Articular chondrocyte of knee joint (primary cell): Measurements from ENCODE around the gene CRB3. TPM values are rescaled to one million over a fixed set of nuclear protein-coding genes. Genes with fewer than 3 reads are reported as not detected.

ENCODE experiments used
- small RNA-seq: library from RNA; depleted of rRNA; stranded (forward); fragments of <200 nt; gene quantifications from one replicate; pipeline ENCODE3, GENCODE V24; 2012
- total RNA-seq: library from RNA; depleted of rRNA; stranded (reverse); fragments of >200 nt; gene quantifications from 2 replicates; pipeline ENCODE4 v1.2.3, GENCODE V29; 2012

CRB3 gene, protein sequence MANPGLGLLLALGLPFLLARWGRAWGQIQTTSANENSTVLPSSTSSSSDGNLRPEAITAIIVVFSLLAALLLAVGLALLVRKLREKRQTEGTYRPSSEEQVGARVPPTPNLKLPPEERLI
- total RNA-seq, result 0.32 TPM in 1 of 2 replicates, not detected in the other

GRCh38 chr19:6464070-6464873 lies at the start of gene CRB3:
CRB3 (plus strand) TSS chr19:6464271; CDS start chr19:6464702, 431 bp downstream.

GRCh38 chr19:6424195-6424938 lies 39.7 kb upstream of the CRB3 start, which contains the start of gene KHSRP:
KHSRP (minus strand) TSS chr19:6424811; CDS start chr19:6424701, 110 bp downstream.

DNA sequence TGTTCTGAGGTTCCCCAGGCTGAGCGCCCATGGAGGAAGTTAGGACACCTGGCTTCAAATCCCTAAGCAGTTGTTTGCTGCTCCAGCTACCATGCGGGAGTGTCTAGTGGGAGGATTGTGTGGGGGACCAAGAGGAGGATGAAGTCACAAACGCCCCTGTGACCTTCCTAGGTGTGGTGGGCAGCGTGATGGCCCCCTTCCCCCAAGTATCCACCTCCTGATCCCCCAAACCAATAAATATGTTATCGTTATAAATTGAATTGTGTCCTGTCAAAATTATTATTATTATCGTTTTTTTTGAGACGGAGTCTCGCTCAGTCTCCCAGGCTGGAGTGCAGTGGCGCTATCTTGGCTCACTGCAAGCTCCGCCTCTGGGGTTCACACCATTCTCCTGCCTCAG lies 30.4 kb upstream of the CRB3 start, which contains the start of gene SLC25A41:
TSS of gene SLC25A41 (minus strand) at position 101 of the 400 bp plus-strand sequence. CDS start at position 31, 70 bp downstream.

GRCh38 chr19:6459262-6460098 lies 4.6 kb upstream of the CRB3 start, which contains the start of gene SLC25A23:
SLC25A23 (minus strand) TSS chr19:6459792; CDS start chr19:6459628, 164 bp downstream.

DNA sequence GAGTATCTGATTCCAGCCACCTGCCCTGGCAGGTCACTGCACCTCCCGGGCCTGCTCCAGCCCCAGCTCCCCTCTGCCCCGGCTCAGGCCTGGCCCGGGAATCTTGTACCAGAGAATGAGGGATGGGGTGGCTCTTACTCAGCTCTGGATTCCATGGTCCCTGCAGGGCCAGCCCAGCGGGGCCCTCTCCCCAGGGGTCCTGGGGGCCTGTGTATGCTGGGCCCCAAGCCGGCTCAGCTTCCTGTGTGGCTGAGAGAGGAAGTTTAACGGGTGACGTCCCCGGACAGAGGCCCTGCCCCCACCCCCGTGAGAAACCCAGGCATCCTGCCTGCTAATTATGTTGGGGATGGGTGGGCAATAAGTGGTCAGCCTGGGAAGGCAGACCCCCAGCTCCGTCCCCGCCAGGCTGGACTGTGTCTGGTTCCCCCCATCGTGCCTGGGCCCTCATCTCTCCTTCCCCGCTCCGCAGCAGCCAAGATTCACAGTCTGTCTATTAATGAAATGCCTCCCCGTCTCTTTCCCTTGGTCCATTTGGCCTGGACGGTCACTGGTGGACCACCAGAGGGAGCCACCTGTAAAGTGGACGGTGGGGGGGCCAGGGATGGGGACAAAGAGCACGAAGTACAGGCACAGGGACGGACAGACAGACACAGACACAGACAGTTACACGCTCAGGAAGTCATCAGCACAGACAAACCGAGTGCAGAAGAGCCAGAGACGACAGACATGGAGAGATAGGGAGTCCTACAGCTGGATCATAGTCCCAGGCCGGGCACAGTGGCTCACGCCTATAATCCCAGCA lies 17.7 kb downstream of the CRB3 start, which contains the start of gene DENND1C:
TSS of gene DENND1C (minus strand) at position 247 of the 802 bp plus-strand sequence. CDS start at position 155, 92 bp downstream.

DNA sequence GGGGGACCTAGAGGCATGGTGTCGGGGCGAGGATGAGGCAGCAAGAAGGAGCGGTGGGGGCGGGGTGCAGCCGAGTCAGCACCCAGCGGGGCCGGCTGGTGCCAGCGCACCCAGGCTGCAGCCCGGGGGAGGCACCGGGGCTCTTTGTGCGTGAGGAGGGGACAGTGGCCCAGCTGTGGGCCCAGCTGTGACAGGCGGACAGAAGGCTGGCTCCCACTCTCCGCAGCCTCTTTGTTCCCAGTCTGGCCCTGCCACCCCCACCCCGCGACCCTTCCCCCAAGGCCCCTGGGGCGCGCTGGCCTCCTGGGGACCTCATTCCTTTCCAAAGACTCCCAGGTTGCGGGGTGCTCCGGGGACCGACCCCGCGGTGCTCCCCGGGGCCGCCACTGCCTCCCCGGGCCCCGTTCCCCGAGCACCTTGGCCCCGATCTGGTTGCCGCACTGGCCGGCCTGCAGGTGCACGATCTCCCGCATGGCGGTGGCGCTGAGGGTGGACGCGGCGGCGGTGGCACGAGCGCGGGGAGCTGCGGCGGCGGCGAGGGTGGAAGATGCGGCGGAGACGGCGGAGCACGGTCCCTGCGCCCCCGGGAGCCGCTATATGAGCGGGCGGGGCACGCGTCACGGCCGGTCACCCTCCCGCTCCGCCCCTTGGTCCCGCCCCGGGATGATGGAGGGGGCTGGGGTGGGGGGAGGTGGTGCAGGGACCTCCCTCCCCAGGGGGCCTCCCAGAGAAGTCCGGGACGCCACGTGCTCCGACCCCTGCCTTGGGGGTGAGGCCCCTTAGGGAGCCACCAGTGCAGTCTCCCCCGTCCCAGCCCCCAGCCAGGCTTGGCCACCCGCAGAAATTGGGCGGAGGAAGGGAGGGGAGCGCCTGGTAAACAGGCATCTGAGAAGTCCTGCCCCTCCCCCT lies 37.9 kb downstream of the CRB3 start, which contains the start of gene TUBB4A:
TSS of gene TUBB4A (minus strand) at position 570 of the 909 bp plus-strand sequence. CDS start at position 473, 97 bp downstream.

Small RNA genes within 50 kb of the gene (small RNA-seq; reads per million reads assigned to genes)
- not detected for gene AC010503.2

Other genes starting within 250 kb of the CRB3 start
- 26.4 and 27.6 TPM in 2 replicates for gene MLLT1, start 184.3 kb upstream of the CRB3 start, total RNA-seq
- not detected in 2 replicates for gene ACER1, start 130.7 kb upstream of the CRB3 start, total RNA-seq
- gene CLPP, start 102.7 kb upstream of the CRB3 start, total RNA-seq, result 38.4 and 43.6 TPM in 2 replicates
- 43.6 and 49.8 TPM in 2 replicates for gene ALKBH7, start 91.5 kb upstream of the CRB3 start, total RNA-seq
- 1.2 and 1.6 TPM in 2 replicates for gene PSPN, start 88.3 kb upstream of the CRB3 start, total RNA-seq
- gene GTF2F1, start 71.1 kb upstream of the CRB3 start, total RNA-seq, result 49.9 and 51.7 TPM in 2 replicates
- gene KHSRP, start 39.5 kb upstream of the CRB3 start, total RNA-seq, result 65.1 and 85.7 TPM in 2 replicates
- gene SLC25A41, start 30.5 kb upstream of the CRB3 start, total RNA-seq, result 0.11 TPM in 1 of 2 replicates, not detected in the other
- 27.4 and 29.1 TPM in 2 replicates for gene SLC25A23, start 4.5 kb upstream of the CRB3 start, total RNA-seq
- gene DENND1C, start 17.5 kb downstream of the CRB3 start, total RNA-seq, result not detected in 2 replicates
- not detected in 2 replicates for gene TUBB4A, start 38.0 kb downstream of the CRB3 start, total RNA-seq
- gene TNFSF9, start 66.8 kb downstream of the CRB3 start, total RNA-seq, result 2.6 and 5.4 TPM in 2 replicates
- gene CD70, start 126.9 kb downstream of the CRB3 start, total RNA-seq, result 4.2 TPM in 1 of 2 replicates, not detected in the other
- not detected in 2 replicates for gene TNFSF14, start 205.9 kb downstream of the CRB3 start, total RNA-seq